H9 (cell line): ENCODE data around the gene UBE2D1. TPM values are rescaled to one million over a fixed set of nuclear protein-coding genes. Genes with fewer than 3 reads are reported as not detected.
A peak's percentile ranks its signal among the peaks of the same experiment; 100 is the strongest.

ENCODE experiments used
- DNase-seq: peaks from one replicate; pipeline ENCODE4 v3.0.0-alpha.2; 2017
- H2AFZ ChIP-seq: one replicate; pipeline ENCODE4 v1.6.1; 2013; ENCODE audit warnings: mild to moderate bottlenecking, low read length, control low read depth, moderate library complexity
- H2AK5ac ChIP-seq: 2 replicates; pipeline ENCODE4 v1.6.1; 2013; ENCODE audit warnings: low read length, control low read depth, mixed read lengths; ENCODE audit not compliant: insufficient read length
- H2BK120ac ChIP-seq: one replicate; pipeline ENCODE4 v1.6.1; 2013; ENCODE audit warnings: low read depth, mild to moderate bottlenecking, low read length, control low read depth, inconsistent platforms; ENCODE audit not compliant: poor library complexity, severe bottlenecking
- H2BK12ac ChIP-seq: 2 replicates; pipeline ENCODE4 v1.6.1; 2013; ENCODE audit warnings: low read length, control low read depth, mixed read lengths, low read depth; ENCODE audit not compliant: insufficient read length
- H2BK15ac ChIP-seq: 2 replicates; pipeline ENCODE4 v1.6.1; 2013; ENCODE audit warnings: low read depth, low read length, control low read depth
- H2BK20ac ChIP-seq: one replicate; pipeline ENCODE4 v1.6.1; 2013; ENCODE audit warnings: low read depth, mild to moderate bottlenecking, low read length, control low read depth, inconsistent platforms; ENCODE audit not compliant: poor library complexity, severe bottlenecking
- H2BK5ac ChIP-seq: 2 replicates; pipeline ENCODE4 v1.6.1; 2013; ENCODE audit warnings: low read length, control low read depth, mixed read lengths; ENCODE audit not compliant: insufficient read length
- H3K14ac ChIP-seq: 2 replicates; pipeline ENCODE4 v1.6.1; 2013; ENCODE audit warnings: low read length, control low read depth; ENCODE audit not compliant: insufficient read depth
- H3K18ac ChIP-seq: 2 replicates; pipeline ENCODE4 v1.6.1; 2013; ENCODE audit warnings: low read depth, mild to moderate bottlenecking, mixed read lengths, low read length, control low read depth; ENCODE audit not compliant: insufficient read length
- H3K23ac ChIP-seq: 2 replicates; pipeline ENCODE4 v1.6.1; 2013; ENCODE audit warnings: low read length, control low read depth, mixed read lengths, low read depth; ENCODE audit not compliant: insufficient read length
- H3K23me2 ChIP-seq: 2 replicates; pipeline ENCODE4 v1.6.1; 2013; ENCODE audit warnings: low read depth, mild to moderate bottlenecking, mixed read lengths, low read length, control low read depth; ENCODE audit not compliant: insufficient read length, poor library complexity, severe bottlenecking
- H3K27ac ChIP-seq: 2 replicates; pipeline ENCODE4 v1.5.1; 2013; ENCODE audit warnings: low read length, control low read depth, mixed read lengths, low read depth; ENCODE audit not compliant: insufficient read length
- H3K27me3 ChIP-seq: 2 replicates; pipeline ENCODE4 v1.6.1; 2013; ENCODE audit warnings: low read length, control low read depth, inconsistent platforms; ENCODE audit not compliant: insufficient read depth
- H3K4ac ChIP-seq: 2 replicates; pipeline ENCODE4 v1.6.1; 2013; ENCODE audit warnings: low read depth, mild to moderate bottlenecking, control low read depth, inconsistent platforms, low read length, moderate library complexity
- H3K4me1 ChIP-seq: 2 replicates; pipeline ENCODE4 v1.6.1; 2013; ENCODE audit warnings: low read length, control low read depth, inconsistent platforms; ENCODE audit not compliant: insufficient read depth
- H3K4me2 ChIP-seq: 2 replicates; pipeline ENCODE4 v1.6.1; 2013; ENCODE audit warnings: low read length, control low read depth, mixed read lengths; ENCODE audit not compliant: insufficient read length, insufficient read depth
- H3K56ac ChIP-seq: 2 replicates; pipeline ENCODE4 v1.6.1; 2013; ENCODE audit warnings: low read depth, mild to moderate bottlenecking, mixed read lengths, low read length, control low read depth; ENCODE audit not compliant: insufficient read length
- H3K79me1 ChIP-seq: 2 replicates; pipeline ENCODE4 v1.6.1; 2013; ENCODE audit warnings: low read depth, mild to moderate bottlenecking, moderate library complexity, low read length, control low read depth, inconsistent platforms; ENCODE audit not compliant: insufficient read depth, poor library complexity, severe bottlenecking
- H3K79me2 ChIP-seq: 2 replicates; pipeline ENCODE4 v1.6.1; 2013; ENCODE audit warnings: low read length, control low read depth, inconsistent platforms; ENCODE audit not compliant: insufficient read depth
- H3K9ac ChIP-seq: 2 replicates; pipeline ENCODE4 v1.6.1; 2013; ENCODE audit warnings: low read length, control low read depth, mixed read lengths; ENCODE audit not compliant: insufficient read length; ENCODE audit errors: extremely low read depth
- H3K9me3 ChIP-seq: one replicate; pipeline ENCODE4 v1.6.1; 2013; ENCODE audit warnings: low read depth, low read length, inconsistent platforms; ENCODE audit not compliant: control insufficient read depth
- H3T11ph ChIP-seq: one replicate; pipeline ENCODE4 v1.6.1; 2013; ENCODE audit warnings: mild to moderate bottlenecking, low read length, control low read depth, inconsistent platforms
- H4K20me1 ChIP-seq: one replicate; pipeline ENCODE4 v1.6.1; 2013; ENCODE audit not compliant: control insufficient read depth, insufficient read length, insufficient read depth
- H4K5ac ChIP-seq: 2 replicates; pipeline ENCODE4 v1.6.1; 2013; ENCODE audit warnings: low read depth, mild to moderate bottlenecking, mixed read lengths, low read length, control low read depth; ENCODE audit not compliant: insufficient read length
- H4K8ac ChIP-seq: replicated peaks from 2 replicates; pipeline ENCODE4 v1.6.1; 2013; ENCODE audit warnings: low read length, control low read depth, mixed read lengths, low read depth; ENCODE audit not compliant: insufficient read length
- H4K91ac ChIP-seq: 2 replicates; pipeline ENCODE4 v1.6.1; 2013; ENCODE audit warnings: low read depth, mild to moderate bottlenecking, moderate library complexity, mixed read lengths, low read length, control low read depth; ENCODE audit not compliant: insufficient read length
- H3K27ac Mint-ChIP-seq, 3 experiments: 2 replicates in 2 of 3; 3 replicates in 1 of 3; pipeline ENCODE4 v1.8.0; 2020 to 2021; ENCODE audit warnings: mixed read lengths in 3 of 3, mild to moderate bottlenecking in 1 of 3, moderate library complexity in 1 of 3
- H3K27me3 Mint-ChIP-seq: 2 replicates; pipeline ENCODE4 v1.8.0; 2021; ENCODE audit warnings: low read depth, mild to moderate bottlenecking, moderate library complexity, mixed read lengths
- H3K36me3 Mint-ChIP-seq, 3 experiments: 2 replicates in 2 of 3; 3 replicates in 1 of 3; pipeline ENCODE4 v1.8.0; 2020 to 2021; ENCODE audit warnings: low read depth in 3 of 3, mixed read lengths in 3 of 3; ENCODE audit not compliant: insufficient read depth in 1 of 3
- H3K4me1 Mint-ChIP-seq, 2 experiments: 2 replicates each; pipeline ENCODE4 v1.8.0; 2020; ENCODE audit warnings: mixed read lengths in 2 of 2
- H3K4me3 Mint-ChIP-seq, 2 experiments: 2 replicates in 1 of 2; 3 replicates in 1 of 2; pipeline ENCODE4 v1.8.0; 2020 to 2021; ENCODE audit warnings: mild to moderate bottlenecking in 2 of 2, mixed read lengths in 2 of 2, moderate library complexity in 1 of 2
- H3K9me3 Mint-ChIP-seq, 2 experiments: 2 replicates in 1 of 2; 3 replicates in 1 of 2; pipeline ENCODE4 v1.8.0; 2020; ENCODE audit warnings: mild to moderate bottlenecking in 2 of 2, mixed read lengths in 2 of 2, moderate library complexity in 1 of 2
- CTCF ChIP-seq: fragments of 200-600 bp; sonication (generic); conservative IDR thresholded peaks from 3 replicates; pipeline ENCODE4 v1.8.0; 2021; ENCODE audit warnings: antibody characterized with exemption, mild to moderate bottlenecking
- WGBS: extraction: QIAGEN DNeasy Blood & Tissue Kit; methylation state at CpG from one replicate; pipeline ENCODE4 v1.1.7; 2013; ENCODE audit warnings: missing lambda C conversion rate, low lambda C conversion rate, mixed read lengths; ENCODE audit not compliant: insufficient read length; ENCODE audit errors: extremely low coverage; 5-methylcytosine and 5-hydroxymethylcytosine counted together
- total RNA-seq: library from RNA; stranded (reverse); gene quantifications from 2 replicates; pipeline ENCODE4 v1.2.1, GENCODE V29; 2021

The UBE2D1 gene
- total RNA-seq, 1 experiment from 2014 or later = 26.8 TPM

- no peak overlapping the region for H3K18ac ChIP-seq
- Mint-ChIP-seq H3K27me3 (no peaks in the 10 kb centered on the region), H3K4me1 (peaks cover 8 to 14% of the 10 kb centered on the region in 2 experiments), H3K9me3 (no peaks in the 10 kb centered on the region), H3K36me3 (peaks cover 0 to 5% (median 2%) of the 10 kb centered on the region in 3 experiments; a peak in 2 of 7 replicates), H3K4me3 (no peak overlapping the region), H3K27ac (peak overlapping the region in 1 of 3 experiments; percentile 10; a peak in 1 of 7 replicates)
- WGBS = no CpG with 5 or more reads among the region's 5 CpGs
- H3K4ac ChIP-seq = no peak overlapping the region
- no peak overlapping the region for H3T11ph ChIP-seq
- no peak overlapping the region for H4K5ac ChIP-seq
- H4K91ac ChIP-seq = no peak overlapping the region
- H3K79me1 ChIP-seq = no peaks in the 10 kb centered on the region
- no peak overlapping the region for H3K56ac ChIP-seq
- H3K4me2 ChIP-seq = no peak overlapping the region
- no peaks in the 10 kb centered on the region; the same call in 1 of the 2 replicates for H3K4me1 ChIP-seq
- H2BK120ac ChIP-seq = no peak overlapping the region
- H3K14ac ChIP-seq = no peak overlapping the region
- no peak overlapping the region for H2BK20ac ChIP-seq
- no peak overlapping the region for H4K8ac ChIP-seq
- H3K27me3 ChIP-seq = no peaks in the 10 kb centered on the region
- H2BK5ac ChIP-seq = no peak overlapping the region
- no peak overlapping the region for H3K9ac ChIP-seq
- no peaks in the 10 kb centered on the region for H4K20me1 ChIP-seq
- no peak overlapping the region for H3K23ac ChIP-seq
- no peaks in the 10 kb centered on the region for H3K9me3 ChIP-seq
- H2AK5ac ChIP-seq = no peak overlapping the region
- H2BK12ac ChIP-seq = no peak overlapping the region
- no peak for DNase-seq
- no peak overlapping the region for H2AFZ ChIP-seq
- H3K79me2 ChIP-seq = no peaks in the 10 kb centered on the region
- TF ChIP-seq CTCF = no peak
- H3K27ac ChIP-seq = no peak overlapping the region
- H3K23me2 ChIP-seq = no peaks in the 10 kb centered on the region
- H2BK15ac ChIP-seq = no peak overlapping the region
These were observed 40.8 kb upstream of the UBE2D1 start for GRCh38 chr10:58293989-58294388.
